MCF 10A (cell line): ENCODE data around the gene EEF1AKMT4. TPM values are rescaled to one million over a fixed set of nuclear protein-coding genes. Genes with fewer than 3 reads are reported as not detected.

ENCODE experiments used
- BruUV-seq: library from RNA; stranded (reverse); fragments of 400-500 nt; replicated peaks from 2 replicates; lab custom pipeline; 2021; lab: Mats Ljungman, UMichigan
- CTCF ChIA-PET: fragments of 300-600 bp; sonication (Branson Sonifier 250); formaldehyde crosslinking; extraction: SDS; loops from one replicate; lab custom pipeline; 2021; ENCODE audit warnings: antibody characterized with exemption, inconsistent platforms; lab: Yijun Ruan, JAX
- POLR2A ChIA-PET: fragments of 300-600, 350-650 bp; sonication (Branson Sonifier 250); formaldehyde crosslinking; extraction: SDS; loops from one replicate; lab custom pipeline; 2020; ENCODE audit warnings: antibody characterized with exemption, inconsistent platforms; lab: Yijun Ruan, JAX
- DNase-seq: peaks from one replicate; pipeline ENCODE4 v3.0.0-alpha.2; 2018; ENCODE audit not compliant: unreplicated experiment
- H3K27ac Mint-ChIP-seq: one replicate; pipeline ENCODE4 v1.8.0; 2022; ENCODE audit warnings: mild to moderate bottlenecking, low read depth, mixed read lengths; ENCODE audit not compliant: unreplicated experiment
- H3K27me3 Mint-ChIP-seq: one replicate; pipeline ENCODE4 v1.8.0; 2022; ENCODE audit warnings: mixed read lengths; ENCODE audit not compliant: insufficient read depth, unreplicated experiment
- H3K36me3 Mint-ChIP-seq: one replicate; pipeline ENCODE4 v1.8.0; 2022; ENCODE audit warnings: mild to moderate bottlenecking, moderate library complexity, mixed read lengths; ENCODE audit not compliant: insufficient read depth, unreplicated experiment
- H3K4me1 Mint-ChIP-seq: one replicate; pipeline ENCODE4 v1.8.0; 2022; ENCODE audit warnings: mixed read lengths; ENCODE audit not compliant: insufficient read depth, unreplicated experiment
- H3K4me3 Mint-ChIP-seq: one replicate; pipeline ENCODE4 v1.8.0; 2022; ENCODE audit warnings: mild to moderate bottlenecking, moderate library complexity, mixed read lengths; ENCODE audit not compliant: unreplicated experiment
- H3K9me3 Mint-ChIP-seq: one replicate; pipeline ENCODE4 v1.8.0; 2022; ENCODE audit warnings: mixed read lengths; ENCODE audit not compliant: unreplicated experiment
- intact Hi-C: fragments of 100-400 bp; cut with micrococcal nuclease; formaldehyde crosslinking; loops from 2 replicates; pipeline ENCODE4 v1.14.1; 2022
- total RNA-seq: library from RNA; stranded (reverse); gene quantifications from 2 replicates; pipeline ENCODE4 v1.2.3, GENCODE V29; 2022
- TF ChIP-seq, protein P1 (sequence below): fragments of 200-600 bp; IDR thresholded peaks from one replicate; pipeline ENCODE4 v1.8.0; 2022; ENCODE audit warnings: antibody characterized with exemption, mild to moderate bottlenecking; ENCODE audit not compliant: unreplicated experiment

The EEF1AKMT4 gene
- total RNA-seq, 1 experiment from 2014 or later = 10.1 TPM

DNA sequence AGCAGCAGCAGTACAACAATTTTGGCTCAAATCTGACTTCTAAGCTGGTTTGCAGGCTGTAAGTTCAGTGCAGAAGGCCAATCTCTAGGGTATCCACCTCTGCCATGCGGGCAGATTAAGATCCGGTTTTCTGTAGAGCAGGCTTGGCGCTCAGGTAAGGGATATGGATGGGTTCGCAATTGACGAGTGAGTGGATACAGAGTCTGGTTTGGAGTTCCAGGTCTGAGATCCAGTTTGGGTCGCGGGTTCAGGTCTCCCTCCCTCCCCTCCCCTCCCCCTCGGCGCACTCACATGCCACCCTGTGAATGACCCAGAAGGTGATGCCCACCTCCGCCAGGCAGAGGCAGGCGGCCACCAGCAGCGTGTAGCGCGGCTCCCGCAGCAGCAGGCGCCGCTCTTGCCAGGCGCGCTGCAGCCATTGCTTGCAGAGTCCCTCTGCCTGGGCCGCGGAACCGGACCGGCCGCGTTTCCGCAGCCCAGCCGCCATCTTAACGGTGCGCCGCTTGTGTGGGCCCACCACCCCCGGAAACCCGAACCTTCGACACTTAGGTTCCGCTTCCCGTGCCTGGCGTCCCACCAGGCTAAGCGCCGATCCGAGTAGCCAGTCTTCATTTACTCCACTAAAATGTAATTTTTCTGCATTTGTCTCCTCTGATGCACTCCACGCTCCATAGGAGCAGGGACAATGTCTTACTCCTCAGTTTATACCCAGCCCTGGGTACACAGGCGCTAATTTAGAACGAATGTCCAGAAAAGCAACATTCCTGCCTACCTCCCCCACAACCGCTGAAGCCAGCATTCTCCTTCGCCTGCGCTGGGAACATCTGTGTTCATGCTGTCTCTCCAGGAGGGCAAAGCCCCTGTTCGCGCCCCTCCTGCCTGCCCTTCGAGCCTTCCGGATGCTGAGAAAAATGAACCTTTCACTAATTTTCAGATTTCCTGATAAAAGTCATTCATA lies 739 bp upstream of the EEF1AKMT4 start, which contains the start of gene ALG3:
TSS of gene ALG3 (minus strand) at position 509 of the 958 bp plus-strand sequence. CDS start at position 487, 22 bp downstream.
- intact Hi-C loops = loop anchor here (1.0 kb wide), 3 partner anchors 62 to 344 kb away; partner anchors contain the start of genes ABCC5 and ABCF3
- TF ChIP-seq, protein P1, sequence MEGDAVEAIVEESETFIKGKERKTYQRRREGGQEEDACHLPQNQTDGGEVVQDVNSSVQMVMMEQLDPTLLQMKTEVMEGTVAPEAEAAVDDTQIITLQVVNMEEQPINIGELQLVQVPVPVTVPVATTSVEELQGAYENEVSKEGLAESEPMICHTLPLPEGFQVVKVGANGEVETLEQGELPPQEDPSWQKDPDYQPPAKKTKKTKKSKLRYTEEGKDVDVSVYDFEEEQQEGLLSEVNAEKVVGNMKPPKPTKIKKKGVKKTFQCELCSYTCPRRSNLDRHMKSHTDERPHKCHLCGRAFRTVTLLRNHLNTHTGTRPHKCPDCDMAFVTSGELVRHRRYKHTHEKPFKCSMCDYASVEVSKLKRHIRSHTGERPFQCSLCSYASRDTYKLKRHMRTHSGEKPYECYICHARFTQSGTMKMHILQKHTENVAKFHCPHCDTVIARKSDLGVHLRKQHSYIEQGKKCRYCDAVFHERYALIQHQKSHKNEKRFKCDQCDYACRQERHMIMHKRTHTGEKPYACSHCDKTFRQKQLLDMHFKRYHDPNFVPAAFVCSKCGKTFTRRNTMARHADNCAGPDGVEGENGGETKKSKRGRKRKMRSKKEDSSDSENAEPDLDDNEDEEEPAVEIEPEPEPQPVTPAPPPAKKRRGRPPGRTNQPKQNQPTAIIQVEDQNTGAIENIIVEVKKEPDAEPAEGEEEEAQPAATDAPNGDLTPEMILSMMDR = no peak
- Mint-ChIP-seq H3K36me3 (peaks cover 37% of the 10 kb centered on the region), H3K27me3 (no peaks in the 10 kb centered on the region), H3K9me3 (no peaks in the 10 kb centered on the region), H3K27ac (peak within 1 kb of the TSS; percentile 98), H3K4me1 (peaks cover 8% of the 10 kb centered on the region), H3K4me3 (peak within 1 kb of the TSS; percentile 97)
- CTCF ChIA-PET = interaction anchor here (0.6 to 3.0 kb wide), 5 partner anchors 13 to 351 kb away, joined by 3 to 15 read pairs (median 7); no protein-coding TSS in a partner anchor
- peak; percentile 84 for DNase-seq
- POLR2A ChIA-PET = interaction anchor here (0.9 to 1.6 kb wide), 4 partner anchors 13 to 116 kb away, joined by 3 to 6 read pairs (median 4); partner anchors contain the start of genes ABCF3 and CAMK2N2
- BruUV-seq = no TSS peak

- ChIA-PET CTCF (interaction anchor here (0.6 to 2.0 kb wide), 26 partner anchors 10 to 1097 kb away, joined by 3 to 10 read pairs (median 3); partner anchors contain the start of genes EIF2B5 and PARL), POLR2A (interaction anchor here (0.5 to 1.2 kb wide), 17 partner anchors 11 to 590 kb away, joined by 3 to 11 read pairs (median 3); partner anchors contain the start of genes ABCF3, CAMK2N2, EIF2B5 and PARL)
- Mint-ChIP-seq H3K4me1 (peaks cover 9% of the 10 kb centered on the region), H3K36me3 (peaks cover 26% of the 10 kb centered on the region), H3K4me3 (peak overlapping the region; percentile 97), H3K27ac (peak overlapping the region; percentile 82), H3K9me3 (no peaks in the 10 kb centered on the region), H3K27me3 (no peaks in the 10 kb centered on the region)
- peak; percentile 97 for DNase-seq
- TF ChIP-seq, protein P1 = peak; percentile 80
- intact Hi-C loops = loop anchor here (1.0 to 5.0 kb wide), 5 partner anchors 23 to 355 kb away; partner anchors contain the start of gene PSMD2
- no TSS peak for BruUV-seq
These were observed 826 bp downstream of the EEF1AKMT4 start for GRCh38 chr3:184250167-184250828.

DNA sequence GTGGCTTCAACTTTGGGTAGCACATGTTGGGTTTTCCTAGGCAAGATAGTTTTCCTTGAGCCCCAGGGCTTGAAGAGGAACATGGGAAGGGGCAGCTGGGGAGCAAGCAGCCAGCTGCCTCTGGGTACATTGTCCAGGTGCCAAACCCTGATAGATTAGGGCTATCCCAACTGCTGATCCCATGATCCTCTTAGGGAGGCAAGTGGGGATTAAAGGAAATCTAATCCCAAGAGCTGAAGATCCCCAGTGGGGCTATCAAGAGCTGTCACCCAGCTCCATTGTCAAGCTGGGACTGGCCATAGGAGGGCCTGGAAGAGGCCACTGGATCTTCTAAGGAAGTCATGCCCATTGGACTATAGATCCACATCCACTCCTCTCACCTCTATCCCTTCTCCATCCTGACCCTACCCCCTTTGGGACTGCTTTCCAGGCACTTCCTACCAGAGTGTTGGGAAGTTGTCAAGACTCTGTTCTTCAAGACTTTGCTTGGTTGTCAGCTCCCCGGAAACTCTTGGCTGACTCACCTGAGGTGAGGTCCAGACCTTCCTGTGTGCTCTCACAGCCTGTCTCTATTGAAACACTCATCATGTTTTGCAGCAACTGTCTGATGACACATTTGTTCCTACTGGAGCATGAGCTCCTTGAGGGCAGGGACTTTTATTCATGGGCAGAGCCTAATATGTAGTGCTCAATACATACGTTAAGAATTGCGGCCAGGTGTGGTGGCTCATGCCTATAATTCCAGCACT lies 6.0 kb downstream of the EEF1AKMT4 start:
- intact Hi-C loops = no loop called here
- Mint-ChIP-seq H3K27ac (no peak overlapping the region), H3K4me3 (no peak overlapping the region), H3K9me3 (no peaks in the 10 kb centered on the region), H3K4me1 (peaks cover 10% of the 10 kb centered on the region), H3K36me3 (peaks cover 10% of the 10 kb centered on the region), H3K27me3 (no peaks in the 10 kb centered on the region)
- BruUV-seq = TSS peak; percentile 31
- peak; percentile 62 for DNase-seq
- ChIA-PET CTCF (interaction anchor here (1.0 to 1.3 kb wide), 3 partner anchors 28 to 371 kb away, joined by 4 to 6 read pairs (median 4); partner anchors contain the start of gene PARL), POLR2A (interaction anchor here (0.6 to 1.3 kb wide), 4 partner anchors 15 to 676 kb away, joined by 3 to 11 read pairs (median 4); no protein-coding TSS in a partner anchor)
- TF ChIP-seq, protein P1 = no peak
